ENCODE data around the gene CDH13.

DNA sequence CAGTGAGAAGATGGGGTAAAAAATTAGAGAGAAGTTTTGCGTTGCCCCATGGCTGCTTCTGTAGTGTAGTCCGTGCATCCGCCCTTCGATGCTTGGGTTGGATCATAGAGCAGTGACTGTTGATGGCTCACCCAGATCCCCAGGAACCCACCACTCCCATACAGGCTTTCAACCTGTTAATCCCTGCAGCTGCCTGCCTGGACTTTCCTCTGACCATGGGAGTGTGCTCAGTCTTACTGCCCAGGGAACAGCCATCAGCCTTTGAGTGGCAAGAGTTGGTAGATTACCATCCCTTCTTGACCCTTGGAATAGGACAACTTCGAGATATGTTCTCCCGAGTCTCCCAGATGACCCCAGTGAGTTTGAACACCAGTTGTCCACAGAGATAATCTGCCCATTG is 881.5 kb downstream of the CDH13 start:
- TF ChIP-seq, protein P1, sequence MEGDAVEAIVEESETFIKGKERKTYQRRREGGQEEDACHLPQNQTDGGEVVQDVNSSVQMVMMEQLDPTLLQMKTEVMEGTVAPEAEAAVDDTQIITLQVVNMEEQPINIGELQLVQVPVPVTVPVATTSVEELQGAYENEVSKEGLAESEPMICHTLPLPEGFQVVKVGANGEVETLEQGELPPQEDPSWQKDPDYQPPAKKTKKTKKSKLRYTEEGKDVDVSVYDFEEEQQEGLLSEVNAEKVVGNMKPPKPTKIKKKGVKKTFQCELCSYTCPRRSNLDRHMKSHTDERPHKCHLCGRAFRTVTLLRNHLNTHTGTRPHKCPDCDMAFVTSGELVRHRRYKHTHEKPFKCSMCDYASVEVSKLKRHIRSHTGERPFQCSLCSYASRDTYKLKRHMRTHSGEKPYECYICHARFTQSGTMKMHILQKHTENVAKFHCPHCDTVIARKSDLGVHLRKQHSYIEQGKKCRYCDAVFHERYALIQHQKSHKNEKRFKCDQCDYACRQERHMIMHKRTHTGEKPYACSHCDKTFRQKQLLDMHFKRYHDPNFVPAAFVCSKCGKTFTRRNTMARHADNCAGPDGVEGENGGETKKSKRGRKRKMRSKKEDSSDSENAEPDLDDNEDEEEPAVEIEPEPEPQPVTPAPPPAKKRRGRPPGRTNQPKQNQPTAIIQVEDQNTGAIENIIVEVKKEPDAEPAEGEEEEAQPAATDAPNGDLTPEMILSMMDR (conservative IDR thresholded peaks at IDR 0.05) = no peak
- no peak for TF ChIP-seq ZFX (IDR thresholded peaks at IDR 0.05)
